ENCODE measurements around the gene TENT4A. TPM values are rescaled to one million over a fixed set of nuclear protein-coding genes. Genes with fewer than 3 reads are reported as not detected.

Gene TENT4A
- total and polyA plus RNA-seq, 10 of the 15 experiments (the other 5 are each of a cell fraction or from before 2014, with no cell fraction given): 1.4 to 30.6 (median 12.5) TPM

DNA sequence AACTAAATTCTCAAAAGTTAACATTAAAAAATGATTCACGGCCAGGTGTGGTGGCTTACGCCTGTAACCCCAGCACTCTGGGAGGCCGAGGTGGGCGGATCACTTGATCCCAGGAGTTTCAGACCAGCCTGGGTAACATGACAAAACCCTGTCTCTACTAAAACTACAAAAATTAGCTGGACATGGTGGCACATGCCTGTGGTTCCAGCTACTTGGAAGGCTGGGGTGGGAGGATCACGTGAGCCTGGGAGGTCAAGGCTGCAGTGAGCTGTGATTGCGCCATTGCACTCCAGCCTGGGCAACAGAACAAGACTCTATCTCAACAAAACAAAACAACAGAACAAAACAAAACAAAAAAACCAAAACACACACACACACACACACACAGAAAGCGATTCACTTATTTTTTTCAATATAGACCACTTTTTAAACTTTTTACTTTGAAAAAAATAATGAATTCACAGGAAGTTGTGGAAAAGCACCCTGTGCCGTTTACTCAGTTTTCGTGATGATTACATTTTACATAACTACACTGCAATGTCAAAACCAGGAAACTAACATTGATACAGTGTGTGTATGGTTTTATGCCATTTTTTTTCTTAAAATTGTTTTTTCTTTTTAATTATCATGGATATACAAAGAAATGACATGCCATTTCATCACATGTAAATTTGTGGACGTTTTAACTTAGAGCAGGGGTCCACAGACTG lies 73.7 kb downstream of the TENT4A start:
- TF ChIP-seq CREM (IDR thresholded peaks at IDR 0.05; ENCODE audit: low read depth) (no peak), YY1 (IDR thresholded peaks at IDR 0.05; ENCODE audit: low read depth, low read length) (no peak), TAF1 (IDR thresholded peaks at IDR 0.05; ENCODE audit: borderline replicate concordance, low read depth, low read length) (no peak), HDAC6 (IDR thresholded peaks at IDR 0.05; ENCODE audit: unreplicated experiment) (no peak)
- RAD21 ChIA-PET (ENCODE audit: unreplicated experiment): no interaction called here
- no peak overlapping the region for H3K4me2 ChIP-seq (ENCODE audit: control insufficient read depth, insufficient read depth)
- ATAC-seq (no peak), DNase-seq (ENCODE audit: low read depth, low spot score) (no peak), FAIRE-seq (no peak)
- CTCF ChIA-PET: interaction anchor here (0.6 to 1.2 kb wide), 4 partner anchors 14 to 648 kb away, joined by 3 to 4 read pairs (median 4); no protein-coding TSS in a partner anchor
- H3K27me3 ChIP-seq (replicated peaks in 1 of 2; ENCODE audit: control insufficient read depth in 2 of 2, insufficient read depth in 2 of 2, low read length in 1 of 2): 0 out of 4 replicates have a peak, but pooled peaks cover 0 to 2% of the 10 kb centered on the region in 2 experiments
- in situ Hi-C loops (cut with MboI): no loop called here
- H4K20me1 ChIP-seq (ENCODE audit: control insufficient read depth, insufficient read depth): no peaks in the 10 kb centered on the region
- H3K9ac ChIP-seq (ENCODE audit: control insufficient read depth, insufficient read depth, low read length): no peak overlapping the region
- POLR2A ChIA-PET: no interaction called here
- 48% methylated on average over 9 of the region's 10 CpGs for WGBS (ENCODE audit: insufficient coverage, insufficient replicate concordance, low lambda C conversion rate, missing lambda C conversion rate)
- BruUV-seq (replicated peaks): no TSS peak
- intact Hi-C loops (cut with micrococcal nuclease; ENCODE audit: unreplicated experiment): no loop called here
- H3K9me3 ChIP-seq (replicated peaks; ENCODE audit: control insufficient read depth, insufficient read depth, low read length): no peaks in the 10 kb centered on the region
- no peaks in the 10 kb centered on the region for H3K79me2 ChIP-seq (ENCODE audit: control insufficient read depth, insufficient read depth, low read length)
- H3K4me1 ChIP-seq (ENCODE audit: control insufficient read depth, insufficient read depth, low read length): no peaks in the 10 kb centered on the region
- H3K27ac ChIP-seq (ENCODE audit: control insufficient read depth, insufficient read depth): no peak overlapping the region
- SMC1A ChIA-PET (ENCODE audit: uncharacterized antibody, unreplicated experiment): no interaction called here
- no peak overlapping the region for H2AFZ ChIP-seq (ENCODE audit: control insufficient read depth, low read depth, low read length)
- no peaks in the 10 kb centered on the region for H3K36me3 ChIP-seq (ENCODE audit: control insufficient read depth in 2 of 2, insufficient read depth in 2 of 2, low read length in 1 of 2)
- no peak overlapping the region for H3K4me3 ChIP-seq

- ChIA-PET CTCF (interaction anchor here (0.8 to 1.2 kb wide), 3 partner anchors 15 to 647 kb away, joined by 3 to 4 read pairs (median 3); no protein-coding TSS in a partner anchor), RAD21 (ENCODE audit: unreplicated experiment) (no interaction called here), SMC1A (ENCODE audit: uncharacterized antibody, unreplicated experiment) (no interaction called here), POLR2A (no interaction called here)
- BruUV-seq (replicated peaks): no TSS peak
- in situ Hi-C loops (cut with MboI): no loop called here
- FAIRE-seq (no peak), ATAC-seq (no peak), DNase-seq (ENCODE audit: low read depth, low spot score) (no peak)
- no peak overlapping the region for H2AFZ ChIP-seq (ENCODE audit: control insufficient read depth, low read depth, low read length)
- H3K4me2 ChIP-seq (ENCODE audit: control insufficient read depth, insufficient read depth): no peak overlapping the region
- WGBS (ENCODE audit: insufficient coverage, insufficient replicate concordance, low lambda C conversion rate, missing lambda C conversion rate): 44% methylated on average over 4 of the region's 4 CpGs
- no peaks in the 10 kb centered on the region for H3K79me2 ChIP-seq (ENCODE audit: control insufficient read depth, insufficient read depth, low read length)
- intact Hi-C loops (cut with micrococcal nuclease; ENCODE audit: unreplicated experiment): no loop called here
- no peaks in the 10 kb centered on the region for H4K20me1 ChIP-seq (ENCODE audit: control insufficient read depth, insufficient read depth)
- no peaks in the 10 kb centered on the region for H3K9me3 ChIP-seq (replicated peaks; ENCODE audit: control insufficient read depth, insufficient read depth, low read length)
- H3K9ac ChIP-seq (ENCODE audit: control insufficient read depth, insufficient read depth, low read length): no peak overlapping the region
- no peaks in the 10 kb centered on the region for H3K4me1 ChIP-seq (ENCODE audit: control insufficient read depth, insufficient read depth, low read length)
- peaks cover 2 to 3% of the 10 kb centered on the region in 2 experiments; a peak in 2 of 4 replicates for H3K27me3 ChIP-seq (replicated peaks in 1 of 2; ENCODE audit: control insufficient read depth in 2 of 2, insufficient read depth in 2 of 2, low read length in 1 of 2)
- H3K4me3 ChIP-seq: no peak overlapping the region
- TF ChIP-seq CEBPB (IDR thresholded peaks at IDR 0.05; ENCODE audit: borderline replicate concordance in 1 of 2, low read depth in 2 of 2, low read length in 2 of 2): no peak
- no peak overlapping the region for H3K27ac ChIP-seq (ENCODE audit: control insufficient read depth, insufficient read depth)
- H3K36me3 ChIP-seq (ENCODE audit: control insufficient read depth in 2 of 2, insufficient read depth in 2 of 2, low read length in 1 of 2): no peaks in the 10 kb centered on the region
Observed at GRCh38 chr5:6787941-6788340, 74.7 kb downstream of the TENT4A start.
